ENCODE measurements around the gene STAM. TPM values are rescaled to one million over a fixed set of nuclear protein-coding genes. Genes with fewer than 3 reads are reported as not detected.
A peak's percentile ranks its signal among the peaks of the same experiment; 100 is the strongest.

Gene STAM
- total RNA-seq, 1 donor from 2014 or later = 43.4 TPM

DNA sequence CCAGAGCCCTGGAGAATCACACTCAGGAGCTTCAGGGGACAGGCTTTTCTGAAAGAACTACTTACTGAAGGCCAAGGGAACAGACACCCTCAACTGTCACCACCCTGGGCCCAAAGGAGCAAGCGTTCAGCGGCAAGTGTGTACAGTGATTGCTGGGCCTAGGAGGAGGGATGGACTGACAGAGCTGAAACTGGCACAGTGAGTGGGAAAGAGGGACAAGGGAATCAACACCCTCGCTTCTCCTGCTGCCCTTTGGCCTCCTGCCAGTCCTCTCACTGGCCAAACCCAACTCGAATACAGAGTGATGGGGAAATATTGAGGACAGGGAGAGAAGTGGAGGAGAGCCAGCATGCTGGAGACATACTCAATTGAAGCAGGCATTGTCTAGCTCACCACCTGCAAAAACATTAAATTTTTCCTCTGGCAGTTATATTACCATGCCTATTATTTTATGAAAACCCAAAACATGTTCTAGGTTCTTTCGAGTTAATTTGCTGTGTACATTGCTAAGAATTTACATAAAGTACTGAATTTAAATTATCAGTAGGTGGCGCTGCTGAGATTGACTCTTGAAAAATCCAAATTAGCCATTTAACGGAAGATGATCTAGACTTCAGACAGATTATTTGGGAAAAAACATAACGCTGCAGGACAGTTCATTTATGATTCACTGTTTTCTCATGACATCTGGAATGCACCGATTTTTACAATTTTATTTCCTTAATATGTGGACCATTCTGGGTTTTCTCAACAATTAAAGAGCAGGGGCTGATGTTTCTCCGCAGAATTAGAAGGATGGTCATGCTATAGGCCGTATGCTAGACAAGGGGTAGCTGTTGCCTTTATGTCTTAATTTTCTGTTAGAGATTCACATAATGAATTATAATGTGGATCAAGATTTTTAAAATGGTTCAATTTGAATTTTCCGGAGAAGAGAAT, 93.3 kb downstream of the STAM start:
- FAIRE-seq = peak; percentile 78
- H2AFZ ChIP-seq (ENCODE audit: low read depth, low read length) = no peak overlapping the region

DNA sequence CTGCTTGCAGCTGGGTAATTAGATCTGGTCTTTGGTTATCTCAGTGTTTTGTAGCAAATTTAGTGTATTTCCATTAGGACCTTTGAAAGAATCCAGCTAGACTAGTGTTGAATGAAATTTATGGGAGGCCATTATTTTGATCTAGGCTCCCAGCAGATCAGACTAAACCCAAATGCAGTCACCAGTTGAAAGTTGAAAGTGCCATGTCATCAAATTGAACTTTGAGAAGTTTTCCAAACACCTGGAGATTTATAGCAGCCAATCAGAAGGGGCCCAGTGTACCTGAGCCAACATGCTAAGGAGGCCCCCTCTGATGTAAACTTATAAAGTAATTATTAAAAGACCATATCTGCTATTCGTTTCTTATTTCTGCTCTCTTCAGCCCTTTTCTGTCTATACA, 96.7 kb downstream of the STAM start:
- H3K36me3 ChIP-seq (ENCODE audit: insufficient read depth, low read length) = no peaks in the 10 kb centered on the region
- DNase-seq (ENCODE audit: low read depth) (no peak), FAIRE-seq (no peak)
- no peaks in the 10 kb centered on the region for H3K4me1 ChIP-seq (ENCODE audit: insufficient read depth, low read length)
- H4K20me1 ChIP-seq (ENCODE audit: insufficient read depth, low read length) = no peaks in the 10 kb centered on the region
- H3K27me3 ChIP-seq (ENCODE audit: insufficient read depth, low read length) = no peaks in the 10 kb centered on the region
- no peak overlapping the region for H3K4me3 ChIP-seq (ENCODE audit: insufficient read depth, low read depth, low read length)
- H3K4me2 ChIP-seq (ENCODE audit: low read length) = no peak overlapping the region
- no peaks in the 10 kb centered on the region for H3K79me2 ChIP-seq (ENCODE audit: insufficient read depth, low read length)
- peaks cover 15% of the 10 kb centered on the region for H3K4me1 Mint-ChIP-seq (ENCODE audit: low read depth, unreplicated experiment)
- H3K27me3 Mint-ChIP-seq (ENCODE audit: low read depth, unreplicated experiment) = no peaks in the 10 kb centered on the region
- no peak overlapping the region for H3K27ac Mint-ChIP-seq (ENCODE audit: unreplicated experiment)
- no peak overlapping the region for H3K9ac ChIP-seq (ENCODE audit: low read length)
- H3K36me3 Mint-ChIP-seq (ENCODE audit: low read depth, unreplicated experiment) = peaks cover 2% of the 10 kb centered on the region
- H3K9me3 Mint-ChIP-seq (ENCODE audit: unreplicated experiment) = no peaks in the 10 kb centered on the region
- no peak overlapping the region for H3K4me3 Mint-ChIP-seq (ENCODE audit: unreplicated experiment)
- H3K9me3 ChIP-seq (ENCODE audit: insufficient read depth, low read depth, low read length) = no peaks in the 10 kb centered on the region
- TF ChIP-seq EZH2 (IDR thresholded peaks at IDR 0.05; ENCODE audit: insufficient read depth, low read length) = no peak
- TF ChIP-seq, protein P1, sequence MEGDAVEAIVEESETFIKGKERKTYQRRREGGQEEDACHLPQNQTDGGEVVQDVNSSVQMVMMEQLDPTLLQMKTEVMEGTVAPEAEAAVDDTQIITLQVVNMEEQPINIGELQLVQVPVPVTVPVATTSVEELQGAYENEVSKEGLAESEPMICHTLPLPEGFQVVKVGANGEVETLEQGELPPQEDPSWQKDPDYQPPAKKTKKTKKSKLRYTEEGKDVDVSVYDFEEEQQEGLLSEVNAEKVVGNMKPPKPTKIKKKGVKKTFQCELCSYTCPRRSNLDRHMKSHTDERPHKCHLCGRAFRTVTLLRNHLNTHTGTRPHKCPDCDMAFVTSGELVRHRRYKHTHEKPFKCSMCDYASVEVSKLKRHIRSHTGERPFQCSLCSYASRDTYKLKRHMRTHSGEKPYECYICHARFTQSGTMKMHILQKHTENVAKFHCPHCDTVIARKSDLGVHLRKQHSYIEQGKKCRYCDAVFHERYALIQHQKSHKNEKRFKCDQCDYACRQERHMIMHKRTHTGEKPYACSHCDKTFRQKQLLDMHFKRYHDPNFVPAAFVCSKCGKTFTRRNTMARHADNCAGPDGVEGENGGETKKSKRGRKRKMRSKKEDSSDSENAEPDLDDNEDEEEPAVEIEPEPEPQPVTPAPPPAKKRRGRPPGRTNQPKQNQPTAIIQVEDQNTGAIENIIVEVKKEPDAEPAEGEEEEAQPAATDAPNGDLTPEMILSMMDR (IDR thresholded peaks at IDR 0.05; ENCODE audit: insufficient read depth, low read depth, low read length) = no peak
- no peak overlapping the region for H3K27ac ChIP-seq (ENCODE audit: low read depth, low read length)
- no peak overlapping the region for H2AFZ ChIP-seq (ENCODE audit: low read depth, low read length)

More for the DNA sequence above, 93.3 kb downstream of the STAM start:
- H3K9ac ChIP-seq (ENCODE audit: low read length) = no peak overlapping the region
- no peaks in the 10 kb centered on the region for H4K20me1 ChIP-seq (ENCODE audit: insufficient read depth, low read length)
- H3K27ac Mint-ChIP-seq (ENCODE audit: unreplicated experiment) = no peak overlapping the region
- no peak overlapping the region for H3K27ac ChIP-seq (ENCODE audit: low read depth, low read length)
- peaks cover 3% of the 10 kb centered on the region for H3K36me3 Mint-ChIP-seq (ENCODE audit: low read depth, unreplicated experiment)
- no peaks in the 10 kb centered on the region for H3K9me3 Mint-ChIP-seq (ENCODE audit: unreplicated experiment)
- TF ChIP-seq EZH2 (IDR thresholded peaks at IDR 0.05; ENCODE audit: insufficient read depth, low read length) = no peak
- TF ChIP-seq, protein P1 (IDR thresholded peaks at IDR 0.05; ENCODE audit: insufficient read depth, low read depth, low read length) = peak; percentile 74
- no peaks in the 10 kb centered on the region for H3K79me2 ChIP-seq (ENCODE audit: insufficient read depth, low read length)
- H3K36me3 ChIP-seq (ENCODE audit: insufficient read depth, low read length) = no peaks in the 10 kb centered on the region
- no peaks in the 10 kb centered on the region for H3K4me1 ChIP-seq (ENCODE audit: insufficient read depth, low read length)
- H3K9me3 ChIP-seq (ENCODE audit: insufficient read depth, low read depth, low read length) = no peaks in the 10 kb centered on the region
- no peak overlapping the region for H3K4me3 Mint-ChIP-seq (ENCODE audit: unreplicated experiment)
- no peaks in the 10 kb centered on the region for H3K4me1 Mint-ChIP-seq (ENCODE audit: low read depth, unreplicated experiment)
- H3K27me3 ChIP-seq (ENCODE audit: insufficient read depth, low read length) = no peaks in the 10 kb centered on the region
- no peaks in the 10 kb centered on the region for H3K27me3 Mint-ChIP-seq (ENCODE audit: low read depth, unreplicated experiment)
- no peak overlapping the region for H3K4me3 ChIP-seq (ENCODE audit: insufficient read depth, low read depth, low read length)
- no peak overlapping the region for H3K4me2 ChIP-seq (ENCODE audit: low read length)
- DNase-seq (ENCODE audit: low read depth) = peak; percentile 22

DNA sequence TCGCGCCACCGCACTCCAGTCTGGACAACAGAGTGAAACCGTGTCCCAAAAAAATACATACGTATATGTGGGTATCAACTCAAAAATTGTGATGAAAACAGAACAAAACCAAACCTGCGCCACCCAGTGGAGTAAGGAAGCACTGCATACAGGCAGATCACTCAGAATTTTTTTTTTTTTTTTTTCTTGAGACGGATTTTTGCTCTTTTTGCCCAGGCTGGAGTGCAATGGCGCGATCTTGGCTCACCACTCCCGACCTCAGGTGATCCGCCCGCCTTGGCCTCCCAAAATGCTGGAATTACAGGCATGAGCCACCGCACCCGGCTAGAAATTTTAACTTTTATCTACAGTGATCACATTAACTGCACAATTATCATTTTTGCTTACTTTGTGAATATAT, 99.0 kb downstream of the STAM start:
- H3K36me3 ChIP-seq (ENCODE audit: insufficient read depth, low read length) = no peaks in the 10 kb centered on the region
- H3K9me3 ChIP-seq (ENCODE audit: insufficient read depth, low read depth, low read length) = no peaks in the 10 kb centered on the region
- Mint-ChIP-seq H3K36me3 (ENCODE audit: low read depth, unreplicated experiment) (peaks cover 2% of the 10 kb centered on the region), H3K4me1 (ENCODE audit: low read depth, unreplicated experiment) (peaks cover 15% of the 10 kb centered on the region), H3K4me3 (ENCODE audit: unreplicated experiment) (no peak overlapping the region), H3K27me3 (ENCODE audit: low read depth, unreplicated experiment) (no peaks in the 10 kb centered on the region), H3K27ac (ENCODE audit: unreplicated experiment) (no peak overlapping the region), H3K9me3 (ENCODE audit: unreplicated experiment) (no peaks in the 10 kb centered on the region)
- H3K27ac ChIP-seq (ENCODE audit: low read depth, low read length) = no peak overlapping the region
- no peaks in the 10 kb centered on the region for H4K20me1 ChIP-seq (ENCODE audit: insufficient read depth, low read length)
- peak overlapping the region; percentile 74 for H3K4me2 ChIP-seq (ENCODE audit: low read length)
- peak overlapping the region; percentile 7 for H2AFZ ChIP-seq (ENCODE audit: low read depth, low read length)
- DNase-seq (ENCODE audit: low read depth) = peak; percentile 15
- no peak overlapping the region for H3K9ac ChIP-seq (ENCODE audit: low read length)
- peak; percentile 9 for FAIRE-seq
- H3K27me3 ChIP-seq (ENCODE audit: insufficient read depth, low read length) = no peaks in the 10 kb centered on the region
- H3K4me3 ChIP-seq (ENCODE audit: insufficient read depth, low read depth, low read length) = no peak overlapping the region
- H3K4me1 ChIP-seq (ENCODE audit: insufficient read depth, low read length) = no peaks in the 10 kb centered on the region
- TF ChIP-seq EZH2 (IDR thresholded peaks at IDR 0.05; ENCODE audit: insufficient read depth, low read length) = no peak
- TF ChIP-seq, protein P1 (IDR thresholded peaks at IDR 0.05; ENCODE audit: insufficient read depth, low read depth, low read length) = peak; percentile 82
- H3K79me2 ChIP-seq (ENCODE audit: insufficient read depth, low read length) = no peaks in the 10 kb centered on the region
